Measurements from ENCODE around the gene MAP4K3.
"Not testable (repeated sequence)": the region's sequence is repeated elsewhere in the genome, so short reads cannot be mapped to it uniquely, and the experiment has no call there.

The MAP4K3 gene

DNA sequence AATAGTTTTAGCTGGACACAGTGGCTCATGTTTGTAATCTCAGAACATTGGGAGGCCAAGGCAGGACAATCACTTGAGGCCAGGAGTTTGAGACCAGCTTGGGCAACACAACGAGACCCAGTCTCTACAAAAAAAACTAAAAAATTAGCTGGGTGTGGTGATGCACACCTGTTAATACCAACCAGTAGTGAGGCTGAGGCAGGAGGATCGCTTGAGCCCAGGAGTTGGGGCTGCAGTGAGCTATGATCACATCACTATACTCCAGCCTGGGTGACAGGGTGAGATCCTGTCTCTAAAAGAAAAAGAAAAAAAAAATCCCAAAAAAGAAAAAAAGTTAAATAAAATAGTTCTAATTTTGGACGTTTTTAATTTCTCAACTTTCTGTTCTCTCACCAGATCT is 68.7 kb downstream of the MAP4K3 start:
- DNase-seq = no peak

DNA sequence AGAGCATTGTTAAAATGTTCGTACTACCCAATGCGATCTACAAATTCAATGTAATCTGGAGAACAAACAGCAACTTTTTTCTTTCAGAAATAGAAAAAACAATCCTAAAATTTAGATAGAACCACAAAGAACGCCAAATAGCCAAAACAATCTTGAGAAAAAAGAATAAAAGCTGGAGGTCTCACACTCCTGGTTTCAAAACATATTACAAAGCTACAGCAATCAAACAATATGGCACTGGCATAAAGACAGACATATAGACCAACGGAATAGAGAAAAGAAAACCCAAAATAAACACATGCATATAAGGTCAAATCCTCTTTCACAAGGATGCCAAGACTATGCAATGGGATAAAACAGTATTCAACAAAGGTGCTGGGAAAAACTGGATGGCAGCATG is 74.5 kb downstream of the MAP4K3 start:
- DNase-seq = no peak

DNA sequence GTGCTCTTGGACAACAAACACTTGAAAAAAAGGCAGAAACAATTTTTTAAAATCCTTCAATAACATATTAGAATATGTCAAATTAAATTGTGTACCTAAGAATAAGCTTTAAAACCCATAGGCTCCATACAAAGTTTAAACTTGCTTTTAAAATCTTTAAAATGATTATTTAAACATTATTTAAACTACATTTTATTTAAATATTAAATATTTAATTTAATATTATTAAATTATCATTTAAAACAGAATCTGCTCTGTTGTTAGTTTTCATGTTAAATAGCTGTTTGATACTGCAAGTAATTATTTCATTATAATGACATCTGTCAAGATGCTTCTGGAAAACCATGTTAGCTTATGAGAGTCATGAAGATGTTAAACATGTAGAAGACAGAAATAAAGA is 75.6 kb downstream of the MAP4K3 start:
- no peak for DNase-seq

DNA sequence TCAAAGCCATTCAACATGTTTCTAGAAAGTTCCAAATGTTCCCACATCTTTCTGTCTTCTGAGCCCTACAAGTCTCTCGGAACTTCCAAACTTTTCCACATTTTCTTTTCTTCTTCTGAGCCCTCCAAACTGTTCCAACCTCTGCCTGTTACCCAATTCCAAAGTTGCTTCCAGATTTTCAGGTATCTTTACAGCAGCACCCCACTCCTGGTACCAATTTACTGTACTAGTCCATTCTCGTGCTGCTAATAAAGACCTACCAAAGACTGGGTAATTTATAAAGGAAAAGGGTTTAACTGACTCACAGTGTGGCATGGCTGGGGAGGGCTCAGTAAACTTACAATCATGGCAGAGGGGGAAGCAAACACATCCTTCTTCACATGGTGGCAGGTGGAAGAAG is 76.7 kb downstream of the MAP4K3 start:
- DNase-seq = not testable (repeated sequence)

DNA sequence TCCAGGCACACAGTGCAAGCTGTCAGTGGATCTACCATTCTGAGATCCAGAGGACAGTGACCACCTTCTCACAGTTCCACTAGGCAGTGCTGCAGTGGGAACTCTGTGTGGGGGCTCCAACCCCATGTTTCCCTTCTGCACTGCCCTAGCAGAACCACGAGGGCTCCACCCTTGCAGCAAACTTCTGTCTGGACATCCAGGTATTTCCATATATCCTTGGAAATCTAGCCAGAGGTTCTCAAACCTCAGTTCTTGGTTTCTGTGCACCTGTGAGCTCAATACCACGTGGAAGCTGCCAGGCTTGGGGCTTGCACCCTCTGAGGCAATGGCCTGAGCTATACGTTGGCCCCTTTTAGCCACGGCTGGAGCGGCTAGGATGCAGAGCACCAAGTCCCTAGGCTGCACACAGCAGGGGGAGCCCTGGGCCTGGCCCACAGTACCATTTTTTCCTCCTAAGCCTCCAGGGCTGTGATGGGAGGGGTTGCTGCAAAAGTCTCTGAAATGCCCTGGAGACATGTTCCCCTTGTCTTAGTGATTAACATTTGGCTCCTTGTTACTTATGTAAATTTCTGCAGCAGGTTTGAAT is 77.5 kb downstream of the MAP4K3 start:
- DNase-seq = no peak

DNA sequence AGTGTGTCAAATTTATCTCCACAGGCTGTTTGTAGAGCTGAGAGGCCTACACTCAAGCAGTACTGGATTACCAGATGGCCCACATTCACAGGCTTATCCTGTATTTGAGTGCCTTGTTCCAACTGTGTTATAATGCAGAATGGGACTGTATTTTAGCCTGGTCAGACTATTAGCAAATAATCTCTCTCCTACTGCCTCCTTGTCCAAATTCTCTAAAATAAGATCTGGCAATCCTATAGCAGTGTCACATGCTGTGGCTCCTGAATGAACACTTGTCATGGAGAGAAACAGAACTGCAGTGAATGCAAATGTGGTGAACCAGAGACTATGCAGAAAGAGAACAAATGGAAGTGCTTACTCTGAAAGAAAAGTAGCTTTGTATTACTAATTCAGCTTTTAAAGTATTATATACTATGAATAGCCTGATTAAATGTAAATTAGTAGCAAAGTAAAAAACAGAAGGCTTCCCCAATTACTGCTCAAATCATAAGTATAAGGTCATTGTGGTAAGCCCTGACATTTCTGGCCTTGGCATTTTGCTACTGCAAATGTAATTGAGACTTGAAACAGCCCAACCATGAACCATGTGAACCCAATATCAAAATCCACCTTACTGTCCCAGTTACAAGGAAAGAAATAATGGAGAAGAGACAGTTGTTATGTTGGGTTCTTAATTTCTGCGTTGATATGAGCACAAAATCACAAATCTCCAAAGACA is 80.0 kb downstream of the MAP4K3 start:
- DNase-seq = peak; percentile 84

DNA sequence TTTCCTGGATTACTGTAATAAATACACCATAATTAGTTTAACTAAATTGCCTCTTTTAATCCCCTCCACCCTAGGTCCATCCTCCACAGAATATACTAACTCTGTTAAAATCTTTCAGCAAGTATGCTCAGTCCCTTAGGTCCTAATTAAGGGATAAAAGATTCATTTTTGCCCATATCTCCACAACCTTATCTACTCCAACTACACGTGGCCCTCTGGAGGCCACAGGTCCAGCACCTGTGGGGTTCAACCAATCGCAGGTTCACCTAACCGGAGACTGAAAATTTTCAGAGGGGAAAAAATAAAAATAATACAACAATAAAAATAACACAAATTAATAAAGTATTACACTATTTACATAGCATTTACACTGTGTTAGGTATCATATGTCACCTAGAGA is 86.4 kb downstream of the MAP4K3 start:
- no peak for DNase-seq

DNA sequence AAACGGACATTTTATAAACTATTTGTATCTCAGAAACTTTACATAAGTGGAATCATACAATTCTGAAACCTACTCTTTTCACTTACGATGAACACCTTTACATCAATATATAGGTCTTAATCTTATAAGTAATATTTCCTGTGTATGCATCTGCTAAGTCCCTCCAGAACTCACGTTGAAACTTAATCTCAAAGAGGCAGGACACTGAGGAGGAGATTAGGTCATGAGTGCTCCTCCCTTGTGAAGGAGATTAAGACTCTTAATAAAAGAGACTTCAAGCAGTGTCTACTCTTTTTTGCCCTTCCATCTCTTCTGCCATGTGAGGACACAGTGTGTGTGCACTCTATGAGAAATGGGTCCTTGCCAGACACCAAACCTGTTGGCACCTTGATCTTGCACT is 98.6 kb downstream of the MAP4K3 start:
- peak; percentile 79 for DNase-seq

DNA sequence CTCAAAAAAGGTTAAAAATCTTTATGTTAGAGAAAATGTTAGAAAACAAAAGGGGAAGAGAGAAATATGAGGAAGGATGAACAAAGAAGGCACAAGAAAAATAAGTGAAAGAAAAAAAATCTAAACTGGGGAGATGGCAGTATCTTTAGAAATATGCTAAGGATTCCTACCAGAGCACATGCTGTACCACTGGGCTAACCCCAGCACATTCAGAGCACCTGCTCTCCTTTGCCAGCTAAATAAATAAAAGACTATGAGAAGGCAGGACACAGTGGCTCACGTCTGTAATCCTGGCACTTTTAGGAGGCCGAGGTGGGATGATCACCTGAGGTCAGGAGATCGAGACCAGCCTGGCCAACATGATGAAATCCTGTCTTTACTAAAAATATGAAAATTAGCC is 101.2 kb downstream of the MAP4K3 start:
- DNase-seq = no peak

DNA sequence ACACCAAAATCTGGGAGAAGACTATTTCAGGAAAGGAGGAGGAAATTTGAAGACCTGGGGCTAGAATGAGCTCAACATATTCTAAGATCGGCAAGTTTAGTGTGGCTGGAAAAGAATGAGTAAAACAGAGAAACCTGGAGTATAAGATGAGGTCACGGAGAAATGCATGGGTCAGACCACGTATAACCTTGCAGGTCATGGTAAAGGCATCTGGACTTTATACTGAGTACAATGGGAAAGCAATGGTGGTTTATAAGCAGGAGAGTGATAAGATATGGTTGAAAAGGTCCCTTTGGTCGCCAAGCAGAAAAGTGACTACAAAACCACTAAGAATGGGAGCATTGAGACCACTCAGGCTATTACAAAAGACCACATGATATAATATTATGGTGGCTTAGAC is 102.1 kb downstream of the MAP4K3 start:
- no peak for DNase-seq

DNA sequence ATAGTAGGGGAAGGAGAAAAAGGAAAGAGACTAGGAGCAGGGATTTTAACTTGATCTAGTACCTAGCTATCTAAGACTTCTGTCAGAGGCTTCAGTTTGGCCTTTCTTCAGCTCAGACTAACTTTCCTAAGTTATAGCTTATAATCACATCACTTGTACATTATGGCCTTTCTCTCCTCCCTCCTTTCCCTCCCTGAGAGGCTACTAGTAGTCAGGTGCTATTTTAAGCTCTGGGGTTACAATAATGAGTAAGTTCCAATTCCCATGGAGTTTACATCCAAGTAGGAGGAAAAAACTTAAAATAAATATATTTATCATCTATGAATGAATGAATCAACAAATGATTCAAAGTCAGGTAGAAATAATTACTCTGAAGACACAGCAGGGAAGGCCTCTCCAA is 102.6 kb downstream of the MAP4K3 start:
- DNase-seq = no peak

DNA sequence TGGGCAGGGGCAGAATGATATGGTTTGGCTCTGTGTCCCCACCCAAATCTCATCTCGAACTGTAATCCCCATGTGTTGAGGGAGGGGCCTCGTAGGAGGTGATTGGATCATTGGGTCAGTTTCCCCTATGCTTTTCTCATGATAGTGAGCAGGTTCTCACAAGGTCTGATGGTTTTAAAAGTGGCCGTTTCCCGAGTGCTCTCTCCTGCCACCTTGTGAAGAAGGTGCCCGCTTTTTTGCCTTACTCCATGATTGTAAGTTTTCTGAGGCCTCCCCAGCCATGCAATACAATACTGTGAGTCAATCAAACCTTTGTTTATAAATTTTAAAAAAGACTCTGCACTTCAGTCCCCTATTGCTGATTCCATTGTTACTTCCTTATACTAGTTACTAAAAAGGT is 110.4 kb downstream of the MAP4K3 start:
- DNase-seq = no peak

DNA sequence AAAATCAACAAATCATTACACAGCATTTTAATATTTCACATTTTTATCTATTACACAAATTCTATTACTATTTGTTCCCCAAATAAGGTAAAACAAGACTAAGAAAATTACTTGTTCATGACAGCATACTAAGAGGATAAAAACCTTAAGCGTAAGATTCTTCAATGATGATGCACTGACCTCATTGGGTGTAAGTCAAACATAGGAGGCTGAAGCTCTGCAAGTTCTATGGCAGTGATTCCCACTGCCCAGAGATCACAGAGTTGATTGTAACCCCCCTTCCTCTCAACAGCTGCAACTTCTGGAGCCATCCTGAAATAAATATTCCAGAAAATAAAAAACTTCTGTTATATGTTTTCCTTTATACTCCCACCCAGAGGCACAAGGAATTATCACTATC is 111.1 kb downstream of the MAP4K3 start:
- DNase-seq = no peak

DNA sequence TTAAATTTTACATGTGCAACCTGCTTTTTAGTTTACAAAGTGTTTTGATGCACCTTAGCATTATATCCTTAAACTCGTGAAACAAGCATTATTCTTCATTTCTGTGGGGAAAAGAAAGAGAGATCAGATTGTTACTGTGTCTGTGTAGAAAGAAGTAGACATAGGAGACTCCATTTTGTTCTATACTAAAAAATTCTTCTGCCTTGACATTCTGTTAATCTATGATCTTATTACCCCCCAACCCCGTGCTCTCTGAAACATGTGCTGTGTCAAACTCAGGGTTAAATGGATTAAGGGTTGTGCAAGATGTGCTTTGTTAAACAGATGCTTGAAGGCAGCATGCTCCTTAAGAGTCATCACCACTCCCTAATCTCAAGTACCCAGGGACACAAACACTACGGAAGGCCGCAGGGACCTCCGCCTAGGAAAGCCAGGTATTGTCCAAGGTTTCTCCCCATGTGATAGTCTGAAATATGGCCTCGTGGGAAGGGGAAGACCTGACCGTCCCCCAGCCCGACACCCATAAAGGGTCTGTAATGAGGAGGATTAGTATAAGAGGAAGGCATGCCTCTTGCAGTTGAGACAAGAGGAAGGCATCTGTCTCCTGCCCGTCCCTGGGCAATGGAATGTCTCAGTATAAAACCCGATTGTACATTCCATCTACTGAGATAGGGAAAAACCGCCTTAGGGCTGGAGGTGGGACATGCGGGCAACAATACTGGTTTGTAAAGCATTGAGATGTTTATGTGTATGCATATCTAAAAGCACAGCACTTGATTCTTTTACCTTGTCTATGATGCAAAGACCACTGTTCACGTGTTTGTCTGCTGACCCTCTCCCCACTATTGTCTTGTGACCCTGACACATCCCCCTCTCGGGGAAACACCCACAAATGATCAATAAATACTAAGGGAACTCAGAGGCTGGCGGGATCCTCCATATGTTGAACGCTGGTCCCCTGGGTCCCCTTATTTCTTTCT is 115.7 kb downstream of the MAP4K3 start:
- DNase-seq = peak; percentile 79

DNA sequence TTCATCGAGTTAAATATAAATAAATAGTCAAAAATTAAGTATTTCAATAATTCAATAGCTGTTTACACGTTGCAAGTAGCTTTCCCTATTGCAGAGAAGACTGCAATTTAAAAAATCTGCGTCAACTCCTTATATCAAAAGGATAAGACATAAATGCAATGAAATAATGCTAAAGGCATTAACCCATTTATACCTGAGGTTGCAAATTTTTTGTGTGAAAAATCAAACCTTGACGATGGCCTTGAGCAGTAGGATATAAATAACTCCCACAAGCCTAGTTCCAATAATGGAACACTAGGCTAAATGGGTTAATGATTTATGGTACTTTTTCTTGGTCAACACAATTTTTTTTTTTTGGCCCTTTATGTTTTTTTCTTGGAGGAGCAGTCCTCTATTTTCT is 116.9 kb downstream of the MAP4K3 start:
- no peak for DNase-seq

DNA sequence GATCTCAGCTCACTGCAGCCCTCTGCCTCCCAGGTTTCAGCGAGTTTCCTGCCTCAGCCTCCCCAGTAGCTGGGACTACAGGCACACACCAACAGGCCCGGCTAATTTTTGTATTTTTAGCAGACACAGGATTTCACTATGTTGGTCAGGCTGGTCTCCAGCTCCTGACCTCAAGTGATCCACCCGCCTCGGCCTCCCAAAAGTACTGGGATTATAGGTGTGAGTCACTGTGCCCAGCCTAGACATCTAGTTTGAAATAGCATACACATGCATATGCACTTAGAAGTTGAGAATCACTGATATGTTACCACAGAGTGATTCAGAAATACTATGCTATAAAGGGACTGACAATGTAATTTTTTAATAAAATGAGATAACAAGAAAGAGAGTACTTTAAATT is 123.5 kb downstream of the MAP4K3 start:
- DNase-seq = no peak

DNA sequence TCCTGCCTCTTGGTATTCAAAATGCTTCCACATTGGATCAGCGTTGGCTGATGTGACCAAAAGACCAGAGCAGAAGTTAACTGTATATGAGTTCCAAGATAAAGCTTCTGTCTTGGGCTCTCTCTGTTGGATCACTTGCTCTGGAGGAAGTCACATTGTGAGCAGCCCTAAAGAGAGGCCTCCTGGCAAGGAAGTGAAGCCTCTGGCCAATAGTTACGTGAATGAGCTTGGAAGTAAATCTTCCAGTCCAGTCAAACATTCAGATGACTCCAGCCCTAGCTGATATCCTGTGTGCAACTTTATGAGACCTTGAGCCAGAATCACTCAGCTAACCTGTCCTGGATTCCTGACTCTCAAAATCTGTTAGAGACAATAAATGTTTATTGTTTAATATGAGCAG is 125.6 kb downstream of the MAP4K3 start:
- DNase-seq = no peak

DNA sequence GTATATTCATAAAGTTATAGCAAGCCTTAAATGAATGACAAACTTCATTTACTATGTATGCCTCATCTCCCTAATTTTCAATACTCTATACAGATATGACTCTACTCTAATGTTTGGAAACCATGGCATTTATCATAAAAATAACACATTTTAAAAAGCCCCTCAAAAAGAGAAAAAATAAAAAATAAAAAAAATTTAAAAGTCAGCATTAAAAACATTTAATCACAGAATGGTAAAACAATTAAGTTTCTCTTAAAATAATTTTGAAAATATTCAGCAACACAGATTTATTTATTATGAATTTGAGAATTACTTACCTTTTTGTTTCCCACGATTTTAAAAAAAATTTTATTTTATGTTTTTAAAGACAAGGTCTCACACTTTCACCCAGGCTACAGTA is 128.3 kb downstream of the MAP4K3 start:
- DNase-seq = no peak

DNA sequence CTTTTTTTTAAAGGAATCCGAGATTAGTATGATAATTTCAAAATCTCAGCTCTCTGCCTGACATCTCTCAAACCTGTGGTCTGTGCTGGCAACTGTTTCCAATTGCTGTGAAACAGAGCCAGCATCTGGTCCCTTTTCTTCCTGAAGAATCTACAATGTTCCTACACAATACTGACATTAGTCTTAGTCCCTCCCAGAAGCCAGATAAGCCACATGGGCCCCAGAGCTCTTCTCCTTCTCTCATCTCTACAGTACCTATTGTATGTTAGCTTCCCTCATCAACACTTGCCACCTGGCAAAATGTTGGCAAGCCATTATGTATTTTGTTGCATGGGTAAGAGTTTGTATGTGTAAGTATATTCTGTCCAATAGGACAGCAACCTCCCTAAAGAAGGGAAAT is 130.5 kb downstream of the MAP4K3 start:
- no peak for DNase-seq

DNA sequence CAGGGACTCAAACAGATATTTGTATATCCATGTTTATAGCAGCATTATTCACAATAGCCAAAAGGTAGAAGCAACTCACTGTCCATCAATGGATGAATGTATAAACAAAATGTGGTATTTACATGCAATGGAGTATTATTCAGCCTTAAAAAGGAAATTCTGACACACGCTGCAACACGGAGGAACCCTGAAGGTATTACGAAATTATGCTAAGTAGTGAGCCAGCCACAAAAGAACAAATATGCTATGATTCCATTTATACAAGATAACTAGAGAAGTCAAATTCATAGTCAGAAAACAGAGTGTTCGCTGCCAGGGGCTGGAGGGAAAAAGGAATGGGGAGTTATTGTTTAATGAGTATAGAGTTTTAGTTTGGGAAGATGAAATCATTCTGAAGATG is 132.4 kb downstream of the MAP4K3 start:
- no peak for DNase-seq

DNA sequence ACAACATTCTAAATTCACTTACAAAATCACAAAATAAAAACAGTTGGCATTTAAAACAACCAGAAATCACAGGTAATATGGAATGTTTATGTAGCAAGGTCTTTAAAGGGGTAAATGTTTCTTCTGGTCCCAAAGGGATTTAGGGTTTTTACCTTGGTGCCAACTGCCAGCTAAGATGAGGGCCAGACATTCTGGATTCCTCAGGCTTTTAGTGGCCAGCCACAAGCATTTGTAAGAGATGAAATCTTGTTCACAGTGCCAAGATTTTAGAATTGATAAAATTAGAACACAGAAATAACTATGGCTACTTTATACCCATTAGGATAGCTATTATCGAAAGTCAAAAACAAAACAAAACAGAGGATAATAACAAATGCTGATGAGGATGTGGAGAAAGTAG is 132.9 kb downstream of the MAP4K3 start:
- no peak for DNase-seq

DNA sequence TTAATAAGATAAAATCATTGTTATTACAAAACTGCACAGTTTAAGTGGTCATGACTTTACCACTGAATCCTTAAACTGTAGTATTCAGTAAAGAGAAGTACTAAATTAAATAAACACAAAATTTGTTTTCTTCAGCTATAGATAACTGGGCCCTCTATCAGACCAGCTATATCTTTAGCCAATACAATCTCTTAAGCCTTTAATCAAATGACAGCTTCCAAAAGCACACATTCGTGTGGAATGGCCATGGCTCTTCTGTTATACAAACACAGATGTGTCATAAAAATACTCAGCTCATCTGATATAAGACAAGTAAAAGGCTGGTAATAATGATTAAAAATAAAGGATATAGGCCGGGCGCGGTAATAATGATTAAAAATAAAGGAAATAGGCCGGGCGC is 135.7 kb downstream of the MAP4K3 start:
- no peak for DNase-seq

DNA sequence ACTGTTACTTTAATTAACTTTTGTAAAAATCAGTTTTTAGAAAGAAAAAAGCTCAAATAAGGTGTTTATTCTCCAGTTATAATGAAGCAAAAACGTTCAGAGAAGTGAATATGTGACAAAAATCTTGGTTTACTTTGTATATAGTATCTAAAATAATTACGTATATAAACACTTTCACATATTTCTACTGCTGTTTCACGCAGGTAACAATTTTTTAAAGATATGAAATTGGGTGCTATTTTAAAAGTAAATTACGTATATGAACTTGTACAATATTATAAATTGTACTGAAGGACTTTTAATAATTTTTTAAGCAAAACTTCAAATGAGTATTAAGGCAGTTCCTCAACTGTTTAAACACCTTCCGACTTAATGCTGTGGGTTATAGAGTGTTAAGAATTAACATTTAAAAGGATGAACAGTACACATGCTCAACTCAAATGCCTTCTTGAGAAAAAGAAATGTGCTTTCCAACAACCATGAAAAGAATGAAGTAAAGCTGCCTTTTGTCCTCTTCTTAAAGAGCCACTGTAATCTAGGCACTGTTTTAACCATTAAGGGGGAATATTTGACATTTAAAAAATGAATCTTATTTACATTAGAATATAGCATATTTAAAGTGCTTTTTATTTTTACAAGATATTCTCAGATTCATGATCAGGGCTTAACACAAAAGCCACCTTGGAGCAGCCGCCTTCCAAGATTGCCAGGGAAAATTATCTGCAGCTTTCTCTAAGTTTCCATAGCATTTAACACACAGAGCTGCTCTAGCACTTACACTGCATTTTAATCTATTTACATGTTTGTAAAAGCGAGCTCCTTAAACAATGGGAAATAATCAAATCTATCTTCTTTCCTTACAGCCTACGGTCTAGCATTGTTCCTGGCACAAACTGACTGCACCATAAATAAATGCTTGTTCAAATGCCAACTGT is 136.8 kb downstream of the MAP4K3 start:
- DNase-seq = no peak
